Stimulated activated effector memory CD8-positive, alpha-beta T cell treated with anti-CD3 and anti-CD28 coated beads, Interleukin-12 subunit alpha, Interleukin-12 subunit beta, amount 100 ng/mL, for 72 hours (primary cell): Measurements from ENCODE around the gene RBMXL2.

ENCODE experiments used
- ATAC-seq: fragments of 150-1000 bp; cut with Tn5 transposase; 2 replicates; pipeline ENCODE4 v1.10.0; 2021
- DNase-seq, 2 donors: peaks; one replicate each; pipeline ENCODE4 v3.0.0; 2021 to 2022; ENCODE audit warnings: low spot score in 2 of 2
- H3K27ac Mint-ChIP-seq: one replicate; pipeline ENCODE4 v1.8.0; 2022; ENCODE audit warnings: mild to moderate bottlenecking, mixed read lengths
- H3K36me3 Mint-ChIP-seq: one replicate; pipeline ENCODE4 v1.8.0; 2022; ENCODE audit warnings: mild to moderate bottlenecking, mixed read lengths
- H3K4me1 Mint-ChIP-seq: one replicate; pipeline ENCODE4 v1.8.0; 2022; ENCODE audit warnings: mixed read lengths
- H3K4me3 Mint-ChIP-seq: one replicate; pipeline ENCODE4 v1.8.0; 2022; ENCODE audit warnings: mild to moderate bottlenecking, mixed read lengths
- H3K9me3 Mint-ChIP-seq: one replicate; pipeline ENCODE4 v1.8.0; 2022; ENCODE audit warnings: mixed read lengths

RBMXL2 gene

GRCh38 chr11:7088921-7089320 lies at the start of gene RBMXL2:
Gene RBMXL2 (plus strand): TSS chr11:7088998. CDS start chr11:7089121, 123 bp downstream.
- no peak for ATAC-seq
- no peak for DNase-seq

GRCh38 chr11:7046474-7047175 lies 42.2 kb upstream of the RBMXL2 start:
- no peak for ATAC-seq
- Mint-ChIP-seq H3K27ac (no peak overlapping the region), H3K4me3 (no peak overlapping the region)

More at GRCh38 chr11:7088921-7089320, at the start of gene RBMXL2:
- Mint-ChIP-seq H3K4me1 (no peaks in the 10 kb centered on the region), H3K9me3 (no peaks in the 10 kb centered on the region), H3K4me3 (no peak within 1 kb of the TSS), H3K27ac (no peak within 1 kb of the TSS), H3K36me3 (no peaks in the 10 kb centered on the region)

GRCh38 chr11:7050191-7050590 lies 38.6 kb upstream of the RBMXL2 start:
- Mint-ChIP-seq H3K27ac (no peak overlapping the region), H3K9me3 (no peaks in the 10 kb centered on the region), H3K4me1 (no peaks in the 10 kb centered on the region), H3K4me3 (no peak overlapping the region), H3K36me3 (no peaks in the 10 kb centered on the region)
- DNase-seq, result no peak
- no peak for ATAC-seq

More at GRCh38 chr11:7046474-7047175, 42.2 kb upstream of the RBMXL2 start:
- Mint-ChIP-seq H3K9me3 (no peaks in the 10 kb centered on the region), H3K4me1 (no peaks in the 10 kb centered on the region), H3K36me3 (no peaks in the 10 kb centered on the region)
- no peak for DNase-seq

DNA sequence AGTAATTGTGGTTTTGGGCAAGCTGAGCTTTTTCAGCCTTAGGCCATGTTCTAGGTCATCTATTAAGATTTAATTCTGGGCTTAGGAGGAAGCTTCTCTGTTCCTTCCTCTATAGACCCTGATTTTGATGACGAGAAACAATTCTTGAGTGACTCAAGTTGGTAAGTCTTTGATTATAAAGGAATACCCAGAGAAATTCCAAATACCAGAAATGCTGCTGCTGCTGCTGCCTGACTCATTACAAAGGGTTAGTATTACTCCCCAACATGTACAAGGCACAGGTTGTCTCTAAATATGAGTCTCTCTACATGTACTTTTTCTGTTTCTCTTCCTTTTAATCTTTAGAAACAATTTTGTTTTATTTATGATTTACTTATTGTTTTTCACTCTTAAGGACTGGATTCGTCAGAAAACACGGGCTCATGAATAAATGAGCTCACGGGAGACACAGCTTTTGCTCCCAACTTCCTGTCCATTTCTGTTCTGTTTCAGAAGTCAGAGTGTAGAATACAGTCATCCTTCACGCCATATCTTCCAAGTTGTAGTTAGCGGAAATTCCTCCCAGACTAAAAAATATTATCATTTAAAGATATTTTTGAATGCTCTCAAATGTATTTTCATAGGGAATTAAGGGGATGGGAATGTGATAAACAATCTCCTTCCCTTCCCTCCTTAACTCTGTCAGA lies 31.8 kb upstream of the RBMXL2 start:
- H3K9me3 Mint-ChIP-seq, result no peaks in the 10 kb centered on the region
- H3K36me3 Mint-ChIP-seq, result no peaks in the 10 kb centered on the region
- H3K4me3 Mint-ChIP-seq, result no peak overlapping the region
- no peaks in the 10 kb centered on the region for H3K4me1 Mint-ChIP-seq
- H3K27ac Mint-ChIP-seq, result no peak overlapping the region
- no peak for DNase-seq
- ATAC-seq, result no peak

GRCh38 chr11:7057641-7058040 lies 31.2 kb upstream of the RBMXL2 start:
- H3K4me3 Mint-ChIP-seq, result no peak overlapping the region
- no peaks in the 10 kb centered on the region for H3K36me3 Mint-ChIP-seq
- no peak for DNase-seq
- no peaks in the 10 kb centered on the region for H3K9me3 Mint-ChIP-seq
- H3K27ac Mint-ChIP-seq, result no peak overlapping the region
- H3K4me1 Mint-ChIP-seq, result no peaks in the 10 kb centered on the region
- no peak for ATAC-seq

DNA sequence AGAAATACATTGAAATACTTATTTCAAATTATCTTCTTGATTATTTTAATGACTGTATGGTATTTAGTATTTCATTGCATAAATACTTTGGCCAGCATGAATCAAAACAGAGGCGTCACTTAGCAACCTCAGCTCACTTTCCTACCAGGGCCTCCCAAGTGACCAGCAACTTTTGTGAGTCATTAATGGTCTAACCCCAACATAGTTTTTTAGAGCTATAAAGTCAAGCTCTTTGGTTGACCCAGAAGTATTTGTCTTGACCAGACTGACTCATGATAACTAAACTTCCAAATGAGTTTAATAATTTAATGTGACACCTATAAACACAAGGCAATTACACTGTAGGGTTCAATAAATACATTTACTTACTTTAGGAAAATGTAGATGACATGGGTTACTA lies 27.9 kb upstream of the RBMXL2 start:
- Mint-ChIP-seq H3K9me3 (no peaks in the 10 kb centered on the region), H3K4me1 (no peaks in the 10 kb centered on the region), H3K36me3 (no peaks in the 10 kb centered on the region), H3K4me3 (no peak overlapping the region), H3K27ac (no peak overlapping the region)
- ATAC-seq, result no peak
- DNase-seq, result no peak

DNA sequence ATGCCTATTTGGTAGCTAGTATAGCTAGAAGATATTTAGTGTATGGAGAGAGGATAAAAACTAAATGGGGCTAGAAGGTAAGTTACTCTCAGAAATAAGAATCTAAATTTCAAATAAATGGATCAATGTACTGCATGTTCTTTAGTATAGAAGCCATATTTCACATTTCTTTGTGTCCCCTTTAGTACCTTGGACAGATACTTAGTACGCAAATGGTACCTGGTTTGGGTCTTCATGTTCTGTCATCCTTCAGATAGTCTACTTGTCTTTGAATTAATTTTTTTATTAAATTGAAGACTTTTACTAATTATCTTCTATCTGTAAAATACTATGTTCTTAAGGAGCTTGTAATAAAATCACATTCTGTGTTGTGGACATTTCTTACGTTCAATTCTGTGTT lies 26.3 kb upstream of the RBMXL2 start:
- DNase-seq (no peak), ATAC-seq (no peak)
- Mint-ChIP-seq H3K27ac (no peak overlapping the region), H3K4me3 (no peak overlapping the region), H3K4me1 (no peaks in the 10 kb centered on the region), H3K9me3 (no peaks in the 10 kb centered on the region), H3K36me3 (no peaks in the 10 kb centered on the region)

GRCh38 chr11:7072401-7073028 lies 16.3 kb upstream of the RBMXL2 start:
- DNase-seq (no peak), ATAC-seq (no peak)
- no peaks in the 10 kb centered on the region for H3K4me1 Mint-ChIP-seq
- H3K9me3 Mint-ChIP-seq, result no peaks in the 10 kb centered on the region
- no peaks in the 10 kb centered on the region for H3K36me3 Mint-ChIP-seq
- H3K4me3 Mint-ChIP-seq, result no peak overlapping the region
- H3K27ac Mint-ChIP-seq, result no peak overlapping the region

DNA sequence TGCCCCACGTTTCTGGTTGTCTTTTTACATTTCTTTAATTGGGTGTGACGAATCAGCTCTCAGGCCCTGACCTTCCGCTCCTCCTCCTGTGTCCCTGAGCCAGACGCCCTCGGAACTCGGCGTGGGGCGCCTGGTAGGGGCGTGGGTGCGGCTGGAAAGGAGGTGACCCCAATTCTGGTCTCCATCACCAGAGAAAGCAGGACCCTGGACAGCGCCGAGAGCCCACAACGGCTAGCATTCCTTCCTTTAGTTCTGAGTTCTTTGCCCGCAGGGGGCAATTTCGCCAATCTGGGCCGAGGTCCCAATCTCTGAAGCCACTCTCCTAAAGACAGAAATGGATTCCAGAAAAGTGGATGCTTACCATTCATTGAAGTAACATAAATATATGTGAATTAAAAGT lies 11.7 kb upstream of the RBMXL2 start:
- Mint-ChIP-seq H3K4me3 (no peak overlapping the region), H3K27ac (no peak overlapping the region), H3K4me1 (no peaks in the 10 kb centered on the region), H3K9me3 (no peaks in the 10 kb centered on the region), H3K36me3 (no peaks in the 10 kb centered on the region)
- ATAC-seq, result no peak
- no peak for DNase-seq

GRCh38 chr11:7079545-7080135 lies 9.2 kb upstream of the RBMXL2 start:
- no peak for ATAC-seq

DNA sequence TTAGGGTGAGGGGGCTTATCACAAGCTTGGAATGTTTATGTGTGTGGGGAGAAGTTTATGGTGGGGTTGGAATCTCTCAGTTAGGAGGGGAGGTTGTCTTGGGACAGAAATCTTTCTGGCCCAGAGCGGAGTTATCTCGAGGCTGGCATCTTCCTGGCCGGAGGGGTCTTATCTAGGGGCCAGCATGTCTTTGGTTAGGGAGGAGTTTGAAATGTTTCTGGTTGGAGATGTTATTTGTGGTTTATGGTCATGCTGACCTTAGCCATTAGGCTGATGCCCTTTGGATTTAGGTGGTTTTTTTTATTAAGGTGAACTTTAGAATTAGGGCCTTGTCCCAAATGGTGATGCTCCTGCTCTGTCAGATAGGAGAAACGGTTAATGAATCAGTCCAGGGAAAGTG lies 7.9 kb upstream of the RBMXL2 start:
- DNase-seq (no peak), ATAC-seq (no peak)
- H3K4me3 Mint-ChIP-seq, result no peak overlapping the region
- no peaks in the 10 kb centered on the region for H3K4me1 Mint-ChIP-seq
- H3K36me3 Mint-ChIP-seq, result no peaks in the 10 kb centered on the region
- no peak overlapping the region for H3K27ac Mint-ChIP-seq
- H3K9me3 Mint-ChIP-seq, result no peaks in the 10 kb centered on the region

More at GRCh38 chr11:7079545-7080135, 9.2 kb upstream of the RBMXL2 start:
- H3K9me3 Mint-ChIP-seq, result no peaks in the 10 kb centered on the region
- no peaks in the 10 kb centered on the region for H3K4me1 Mint-ChIP-seq
- no peak for DNase-seq
- H3K36me3 Mint-ChIP-seq, result no peaks in the 10 kb centered on the region
- H3K4me3 Mint-ChIP-seq, result no peak overlapping the region
- no peak overlapping the region for H3K27ac Mint-ChIP-seq

- Mint-ChIP-seq H3K4me1 (no peaks in the 10 kb centered on the region), H3K36me3 (no peaks in the 10 kb centered on the region), H3K4me3 (no peak overlapping the region), H3K27ac (no peak overlapping the region), H3K9me3 (no peaks in the 10 kb centered on the region)
- ATAC-seq (no peak), DNase-seq (no peak)
Observed at GRCh38 chr11:7081441-7081840, 7.4 kb upstream of the RBMXL2 start.

DNA sequence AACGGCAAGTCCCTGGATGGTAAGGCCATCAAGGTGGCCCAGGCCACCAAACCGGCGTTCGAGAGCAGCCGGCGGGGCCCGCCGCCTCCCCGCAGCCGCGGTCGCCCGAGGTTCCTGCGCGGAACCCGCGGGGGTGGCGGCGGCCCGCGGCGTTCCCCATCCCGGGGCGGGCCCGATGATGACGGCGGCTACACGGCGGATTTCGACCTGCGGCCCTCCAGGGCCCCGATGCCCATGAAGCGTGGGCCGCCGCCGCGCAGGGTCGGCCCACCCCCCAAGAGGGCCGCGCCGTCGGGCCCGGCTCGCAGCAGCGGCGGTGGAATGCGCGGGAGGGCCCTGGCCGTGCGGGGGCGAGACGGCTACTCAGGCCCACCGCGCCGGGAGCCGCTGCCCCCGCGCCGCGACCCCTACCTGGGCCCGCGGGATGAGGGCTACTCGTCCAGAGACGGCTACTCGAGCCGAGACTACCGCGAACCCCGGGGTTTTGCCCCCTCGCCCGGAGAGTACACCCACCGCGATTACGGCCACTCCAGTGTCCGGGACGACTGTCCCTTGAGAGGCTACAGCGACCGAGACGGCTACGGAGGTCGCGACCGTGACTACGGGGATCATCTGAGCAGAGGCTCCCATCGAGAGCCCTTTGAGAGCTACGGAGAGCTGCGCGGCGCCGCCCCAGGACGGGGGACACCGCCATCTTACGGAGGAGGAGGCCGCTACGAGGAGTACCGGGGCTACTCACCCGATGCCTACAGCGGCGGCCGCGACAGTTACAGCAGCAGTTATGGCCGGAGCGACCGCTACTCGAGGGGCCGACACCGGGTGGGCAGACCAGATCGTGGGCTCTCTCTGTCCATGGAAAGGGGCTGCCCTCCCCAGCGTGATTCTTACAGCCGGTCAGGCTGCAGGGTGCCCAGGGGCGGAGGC lies 792 bp downstream of the RBMXL2 start:
- Mint-ChIP-seq H3K36me3 (no peaks in the 10 kb centered on the region), H3K4me3 (no peak overlapping the region), H3K27ac (no peak overlapping the region), H3K4me1 (no peaks in the 10 kb centered on the region), H3K9me3 (no peaks in the 10 kb centered on the region)
- no peak for ATAC-seq
- DNase-seq, result no peak

- no peak overlapping the region for H3K27ac Mint-ChIP-seq
- no peak for DNase-seq
- H3K4me1 Mint-ChIP-seq, result no peaks in the 10 kb centered on the region
- no peaks in the 10 kb centered on the region for H3K9me3 Mint-ChIP-seq
- peak; percentile 69 for ATAC-seq
- H3K4me3 Mint-ChIP-seq, result no peak overlapping the region
- no peaks in the 10 kb centered on the region for H3K36me3 Mint-ChIP-seq
Observed at GRCh38 chr11:7098235-7098832, 9.5 kb downstream of the RBMXL2 start.
